Neural progenitor cell (in vitro differentiated cells): ENCODE measurements around the gene KRT25.

Experiments
- CTCF ChIP-seq: fragments of 200-600 bp; sonication (generic); IDR thresholded peaks from 2 replicates; pipeline ENCODE4 v1.5.1; 2017; ENCODE audit warnings: antibody characterized with exemption, mild to moderate bottlenecking
- EZH2 ChIP-seq: fragments of 200-600 bp; sonication (generic); IDR thresholded peaks from 2 replicates; pipeline ENCODE4 v1.6.1; 2017; ENCODE audit warnings: antibody characterized with exemption, mild to moderate bottlenecking, moderate library complexity

GRCh38 chr17:40779181-40779909 lies 24.2 kb upstream of the KRT25 start:
- no peak for TF ChIP-seq CTCF
- TF ChIP-seq EZH2 = no peak
